Peyer's patch (tissue), 4 donors: ENCODE results near the gene POMGNT2. TPM values are rescaled to one million over a fixed set of nuclear protein-coding genes. Genes with fewer than 3 reads are reported as not detected.
"Not testable (repeated sequence)": the region's sequence is repeated elsewhere in the genome, so short reads cannot be mapped to it uniquely, and the experiment has no call there.

ENCODE experiments used
- DNase-seq, 3 donors: peaks; one replicate each; pipeline ENCODE4 v3.0.0-alpha.2; 2017 to 2019
- H3K27ac ChIP-seq, 4 donors: fragments of 200-600 bp; sonication (generic); one replicate each; pipeline ENCODE4 v1.5.1; 2016 to 2019
- H3K27me3 ChIP-seq, 2 donors: fragments of 200-600 bp; sonication (generic); one replicate each; pipeline ENCODE4 v1.5.1; 2019
- H3K36me3 ChIP-seq, 3 donors: fragments of 200-600 bp; sonication (generic); one replicate each; pipeline ENCODE4 v1.5.1; 2016 to 2019
- H3K4me1 ChIP-seq, 4 donors: fragments of 200-600 bp; sonication (generic); one replicate each; pipeline ENCODE4 v1.5.1; 2016 to 2019
- H3K4me3 ChIP-seq, 4 donors: fragments of 200-600 bp; sonication (generic); 1 replicate in 3 of 4; 2 replicates in 1 of 4; pipeline ENCODE4 v1.5.1; 2016 to 2019; ENCODE audit warnings: mild to moderate bottlenecking in 1 of 4
- H3K9me3 ChIP-seq, 4 donors: fragments of 200-600 bp; sonication (generic); one replicate each; pipeline ENCODE4 v1.5.1; 2016 to 2019; ENCODE audit warnings: mild to moderate bottlenecking in 1 of 4
- CTCF ChIP-seq, 6 experiments: fragments of 450-650 bp in 4 of 6; fragments of 200-600 bp in 2 of 6; sonication (generic) in 1 of 6; IDR thresholded peaks; one replicate each; pipeline ENCODE4 v1.5.1; 2017 to 2019; ENCODE audit warnings: antibody characterized with exemption in 6 of 6, mild to moderate bottlenecking in 3 of 6, moderate library complexity in 1 of 6
- POLR2A ChIP-seq, 2 donors: fragments of 450-650 bp; IDR thresholded peaks; one replicate each; pipeline ENCODE4 v1.5.1; 2017; ENCODE audit warnings: antibody characterized with exemption in 2 of 2, mild to moderate bottlenecking in 2 of 2, moderate library complexity in 2 of 2
- total RNA-seq, 4 donors: library from RNA; depleted of rRNA; stranded (reverse); fragments of >200 nt; gene quantifications; one replicate each; pipeline ENCODE4 v1.1.0, GENCODE V29; 2016

The POMGNT2 gene
- total RNA-seq, 4 donors from 2014 or later: 4.1 to 11.8 (median 7.1) TPM

GRCh38 chr3:43048470-43048869, 57.4 kb downstream of the POMGNT2 start:
- Histone ChIP-seq H3K27ac (no peak overlapping the region), H3K9me3 (peaks cover 0 to 16% (median 7%) of the 10 kb centered on the region in 4 donors), H3K4me3 (no peak overlapping the region), H3K4me1 (no peaks in the 10 kb centered on the region), H3K27me3 (no peaks in the 10 kb centered on the region), H3K36me3 (no peaks in the 10 kb centered on the region)
- TF ChIP-seq CTCF (IDR thresholded peaks at IDR 0.05): no peak
- TF ChIP-seq POLR2A (IDR thresholded peaks at IDR 0.05): no peak
- no peak for DNase-seq

- no peaks in the 10 kb centered on the region for H3K4me1 ChIP-seq
- no peak overlapping the region for H3K27ac ChIP-seq
- TF ChIP-seq POLR2A (IDR thresholded peaks at IDR 0.05): no peak
- TF ChIP-seq CTCF (IDR thresholded peaks at IDR 0.05): no peak
- peaks cover 0 to 16% (median 7%) of the 10 kb centered on the region in 4 donors for H3K9me3 ChIP-seq
- H3K4me3 ChIP-seq: no peak overlapping the region
- DNase-seq: no peak
- H3K27me3 ChIP-seq: no peaks in the 10 kb centered on the region
- H3K36me3 ChIP-seq: no peaks in the 10 kb centered on the region
Measured at GRCh38 chr3:43046583-43046982, 59.3 kb downstream of the POMGNT2 start.

- not testable (repeated sequence) for H3K4me3 ChIP-seq, H3K36me3 ChIP-seq, H3K4me1 ChIP-seq, H3K27me3 ChIP-seq, H3K27ac ChIP-seq, DNase-seq
- H3K9me3 ChIP-seq: peaks cover 0 to 13% (median 2%) of the 10 kb centered on the region in 4 donors
Measured at GRCh38 chr3:43045079-43045478, 60.8 kb downstream of the POMGNT2 start.

GRCh38 chr3:43043793-43044192, 62.1 kb downstream of the POMGNT2 start:
- TF ChIP-seq POLR2A (IDR thresholded peaks at IDR 0.05) (no peak), CTCF (IDR thresholded peaks at IDR 0.05) (no peak)
- Histone ChIP-seq H3K36me3 (no peaks in the 10 kb centered on the region), H3K9me3 (peaks cover 0 to 13% (median 2%) of the 10 kb centered on the region in 4 donors)

GRCh38 chr3:43043071-43043766, 62.7 kb downstream of the POMGNT2 start:
- TF ChIP-seq CTCF (IDR thresholded peaks at IDR 0.05) (no peak), POLR2A (IDR thresholded peaks at IDR 0.05) (no peak)
- no peaks in the 10 kb centered on the region for H3K27me3 ChIP-seq
- H3K4me1 ChIP-seq: no peaks in the 10 kb centered on the region
- no peak for DNase-seq
- no peaks in the 10 kb centered on the region for H3K36me3 ChIP-seq
- H3K4me3 ChIP-seq: no peak overlapping the region
- no peak overlapping the region for H3K27ac ChIP-seq
- peaks cover 0 to 13% (median 2%) of the 10 kb centered on the region in 4 donors for H3K9me3 ChIP-seq

More at GRCh38 chr3:43043793-43044192, 62.1 kb downstream of the POMGNT2 start:
- no peaks in the 10 kb centered on the region for H3K4me1 ChIP-seq
- H3K4me3 ChIP-seq: no peak overlapping the region
- no peak for DNase-seq
- H3K27ac ChIP-seq: no peak overlapping the region
- H3K27me3 ChIP-seq: no peaks in the 10 kb centered on the region

- no peak for TF ChIP-seq CTCF (IDR thresholded peaks at IDR 0.05)
- no peak for TF ChIP-seq POLR2A (IDR thresholded peaks at IDR 0.05)
- H3K36me3 ChIP-seq: no peaks in the 10 kb centered on the region
- H3K27ac ChIP-seq: no peak overlapping the region
- H3K4me1 ChIP-seq: no peaks in the 10 kb centered on the region
- H3K9me3 ChIP-seq: peaks cover 0 to 13% (median 2%) of the 10 kb centered on the region in 4 donors
- no peak overlapping the region for H3K4me3 ChIP-seq
- no peaks in the 10 kb centered on the region for H3K27me3 ChIP-seq
- no peak for DNase-seq
Measured at GRCh38 chr3:43041517-43041916, 64.4 kb downstream of the POMGNT2 start.
